Measurements from ENCODE around the gene DOK6. TPM values are rescaled to one million over a fixed set of nuclear protein-coding genes. Genes with fewer than 3 reads are reported as not detected.
"Not testable (repeated sequence)": the region's sequence is repeated elsewhere in the genome, so short reads cannot be mapped to it uniquely, and the experiment has no call there.

The DOK6 gene
- total RNA-seq, 1 experiment from 2014 or later = not detected

DNA sequence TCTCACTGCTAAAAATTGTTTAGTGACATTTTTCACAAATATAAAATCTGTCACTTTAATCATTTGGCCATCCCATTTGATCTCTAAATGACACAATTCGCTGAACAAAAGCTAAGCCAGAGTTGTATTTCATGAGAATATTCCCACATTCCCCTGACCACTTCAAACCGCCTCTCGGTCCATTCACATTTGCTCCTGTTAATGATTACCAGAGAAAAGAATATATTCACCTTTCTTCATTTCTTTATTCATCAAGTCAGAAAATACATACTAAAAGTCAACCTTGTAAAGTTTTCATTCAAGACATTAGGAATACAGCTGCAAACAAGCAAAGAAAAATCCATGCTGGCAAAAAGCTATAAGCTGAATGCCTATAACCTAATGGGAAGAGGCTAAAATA lies 225.5 kb downstream of the DOK6 start:
- DNase-seq (ENCODE audit: low read depth) = no peak

DNA sequence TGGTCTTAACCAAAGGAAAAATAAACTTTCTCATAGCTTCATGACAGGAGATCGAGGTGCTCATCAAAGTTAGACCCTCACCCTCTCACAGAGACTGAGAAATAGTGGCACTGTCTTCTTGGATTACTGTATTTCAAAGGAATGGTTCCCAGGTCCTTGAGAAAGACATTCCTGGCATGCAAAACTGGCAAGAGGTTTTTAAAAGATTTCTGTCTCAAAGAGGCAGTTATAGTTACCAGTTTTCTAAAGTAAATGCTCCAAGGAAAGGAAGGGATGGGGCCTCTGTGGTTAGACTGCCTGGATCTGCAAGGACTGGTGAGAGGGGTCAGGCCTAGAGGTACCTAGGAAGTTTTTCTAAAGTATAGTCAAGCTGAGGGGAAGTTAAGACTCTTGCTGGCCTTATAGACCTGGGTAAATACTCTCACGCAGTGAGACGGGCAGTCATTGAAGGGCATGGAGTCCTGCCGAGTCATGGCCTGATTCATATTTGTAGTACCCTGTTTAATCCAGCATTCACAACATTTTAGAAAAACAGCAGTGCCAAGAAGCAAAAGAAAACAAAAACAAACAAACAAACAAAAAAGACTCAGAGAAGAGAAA lies 226.1 kb downstream of the DOK6 start:
- DNase-seq (ENCODE audit: low read depth) = no peak

DNA sequence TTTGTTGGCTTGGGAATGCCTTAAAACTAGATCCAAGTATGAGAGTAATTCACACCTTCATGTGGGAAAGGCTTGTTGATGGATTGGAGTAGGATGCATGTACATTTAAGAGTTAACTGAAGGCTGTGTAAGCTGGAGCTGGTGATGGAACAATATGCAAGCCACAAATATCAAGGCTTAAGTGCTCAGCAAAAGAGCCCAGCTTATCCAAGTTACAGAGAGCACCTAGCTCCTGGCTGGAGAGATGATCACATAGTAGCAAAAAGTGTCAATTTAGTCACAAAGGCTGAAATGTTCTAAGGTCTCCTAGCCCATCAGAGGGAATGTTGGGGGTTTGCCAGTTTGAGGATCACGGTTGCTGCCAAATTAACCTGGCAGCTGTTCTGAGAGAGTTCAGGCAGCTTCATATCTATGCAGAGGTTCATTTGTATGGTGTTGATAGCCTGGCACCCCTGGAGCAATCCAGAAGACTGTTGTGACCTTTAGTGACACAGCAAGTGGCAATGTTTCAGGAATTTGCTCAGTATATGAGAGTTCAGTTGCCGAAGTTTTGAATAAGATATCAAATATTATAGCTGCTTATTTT lies 228.2 kb downstream of the DOK6 start:
- no peak for DNase-seq (ENCODE audit: low read depth)

DNA sequence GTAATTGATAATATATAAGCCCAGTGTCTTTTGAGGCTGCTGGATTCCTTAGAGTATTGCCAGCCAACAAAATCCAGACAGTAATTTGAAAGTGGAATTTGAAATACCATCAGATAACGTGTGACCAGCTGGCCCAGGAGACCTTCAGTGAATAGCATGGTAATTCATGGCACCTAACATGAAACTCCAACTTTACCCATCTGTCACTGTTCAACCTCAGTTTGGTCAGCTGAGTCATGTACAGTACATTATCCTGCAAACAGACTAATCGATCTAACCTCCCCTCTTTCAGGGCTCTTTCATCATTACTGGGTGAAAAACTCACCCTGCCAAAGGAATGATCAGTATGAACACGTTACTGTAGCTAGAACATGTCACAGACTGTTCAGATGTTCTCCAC lies 230.6 kb downstream of the DOK6 start:
- DNase-seq (ENCODE audit: low read depth) = no peak

DNA sequence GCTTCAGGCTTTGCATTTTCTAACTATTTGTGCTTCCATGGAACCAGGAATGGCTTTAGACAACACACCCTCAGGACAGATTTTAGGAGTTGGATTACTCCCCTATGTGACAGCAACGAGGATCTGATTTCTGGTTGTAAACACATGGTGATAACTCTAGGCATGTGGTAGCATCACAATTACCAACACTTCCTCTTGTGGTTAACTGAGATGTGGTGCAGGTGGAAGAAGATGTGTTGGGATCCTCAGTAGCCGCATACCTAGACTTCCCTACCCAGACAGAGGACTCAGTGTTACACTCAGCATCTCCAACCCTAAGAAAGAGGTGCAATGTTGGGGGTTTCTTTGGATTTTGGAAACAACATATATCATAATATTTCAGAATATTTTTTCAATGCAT lies 234.8 kb downstream of the DOK6 start:
- no peak for DNase-seq (ENCODE audit: low read depth)

DNA sequence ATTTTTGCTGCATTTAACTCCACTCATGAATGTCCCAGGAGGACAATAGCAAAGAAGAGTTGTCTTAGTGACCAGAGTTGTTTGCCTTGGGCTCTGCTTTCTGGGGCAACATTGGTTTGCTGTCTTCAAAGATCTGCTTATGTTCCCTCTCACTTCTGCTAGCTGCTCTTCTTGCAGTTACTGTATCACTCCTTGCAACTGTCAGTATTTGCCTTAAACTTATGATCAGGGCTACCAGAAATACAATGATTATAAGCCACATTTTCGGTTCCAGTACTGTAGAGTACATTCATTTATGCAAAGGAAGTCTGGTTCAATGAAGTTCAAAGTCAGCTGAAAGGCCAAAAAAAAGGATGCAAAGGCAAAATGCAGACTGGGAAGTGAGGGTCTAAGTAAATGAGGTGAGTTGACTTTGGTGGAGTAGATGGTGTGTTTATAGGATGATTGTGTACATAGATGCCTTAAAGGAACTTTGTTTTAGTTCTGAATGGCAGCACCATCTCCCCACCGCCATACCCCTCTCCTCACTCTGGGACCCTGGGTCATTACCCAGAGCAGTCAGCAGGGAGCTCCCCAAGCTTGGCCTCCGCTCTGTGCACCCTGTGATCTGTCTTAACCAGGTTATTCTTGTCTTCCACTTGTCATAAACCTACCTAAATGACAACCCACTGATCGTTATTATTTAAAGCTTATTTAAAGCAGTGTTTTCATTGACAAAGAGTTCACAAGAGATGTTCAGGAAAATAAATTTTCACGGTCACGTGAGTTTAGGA lies 236.0 kb downstream of the DOK6 start:
- no peak for DNase-seq (ENCODE audit: low read depth)

DNA sequence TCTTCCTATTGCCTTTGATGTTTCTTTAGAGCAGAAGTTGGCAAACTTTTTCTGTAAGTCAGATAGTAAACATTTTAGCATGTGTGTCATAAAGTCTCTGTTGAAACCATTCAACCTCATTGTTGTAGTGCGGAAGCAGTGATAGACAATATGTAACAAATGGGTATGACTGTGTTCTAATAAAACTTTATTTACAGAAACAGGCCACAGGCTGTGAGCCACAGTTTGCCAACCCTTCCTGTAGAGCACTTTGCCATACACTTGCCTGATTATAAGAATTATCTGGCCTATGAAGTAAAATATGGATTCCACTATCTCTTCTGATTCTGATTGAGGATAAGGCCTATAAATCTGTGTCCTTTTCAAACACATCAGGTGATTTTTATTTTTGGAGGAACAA lies 237.4 kb downstream of the DOK6 start:
- no peak for DNase-seq (ENCODE audit: low read depth)

DNA sequence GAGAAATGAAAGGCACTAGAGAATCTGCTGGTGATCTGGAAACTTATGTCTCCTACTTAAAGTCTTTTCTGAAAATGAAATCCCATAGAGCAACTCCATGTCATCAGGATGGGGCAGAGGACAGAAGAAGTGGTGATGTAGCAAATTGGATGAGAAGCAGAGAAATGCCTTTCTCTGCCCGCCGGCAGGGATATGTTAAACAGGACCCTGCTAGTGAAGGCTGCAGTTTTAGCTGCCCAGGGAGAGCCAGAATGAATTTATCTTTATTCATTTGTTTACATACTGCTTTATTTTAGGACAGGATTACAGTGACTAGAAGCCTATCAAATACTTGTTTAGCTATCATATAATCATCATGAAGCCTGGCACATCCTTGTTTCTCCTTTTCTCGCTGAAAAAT lies 247.0 kb downstream of the DOK6 start:
- DNase-seq (ENCODE audit: low read depth) = no peak

DNA sequence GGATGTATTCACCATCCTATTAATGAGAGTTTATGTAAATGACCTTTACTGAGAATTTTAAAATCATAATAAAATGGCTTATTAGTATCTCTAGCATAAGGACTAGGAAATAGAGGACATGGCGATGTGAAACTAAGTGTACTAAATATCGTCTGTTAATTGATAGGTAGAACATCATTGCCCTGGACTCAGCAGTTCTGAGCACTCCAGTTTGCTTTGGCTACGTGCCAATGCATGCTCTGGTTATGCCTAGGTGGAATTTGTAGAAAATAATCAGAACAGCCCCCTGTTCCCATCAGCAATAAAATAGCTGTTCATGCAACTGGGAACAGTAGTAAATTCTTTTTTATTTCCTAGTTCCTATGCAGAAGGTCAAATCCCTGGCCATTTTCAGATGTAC lies 247.8 kb downstream of the DOK6 start:
- no peak for DNase-seq (ENCODE audit: low read depth)

DNA sequence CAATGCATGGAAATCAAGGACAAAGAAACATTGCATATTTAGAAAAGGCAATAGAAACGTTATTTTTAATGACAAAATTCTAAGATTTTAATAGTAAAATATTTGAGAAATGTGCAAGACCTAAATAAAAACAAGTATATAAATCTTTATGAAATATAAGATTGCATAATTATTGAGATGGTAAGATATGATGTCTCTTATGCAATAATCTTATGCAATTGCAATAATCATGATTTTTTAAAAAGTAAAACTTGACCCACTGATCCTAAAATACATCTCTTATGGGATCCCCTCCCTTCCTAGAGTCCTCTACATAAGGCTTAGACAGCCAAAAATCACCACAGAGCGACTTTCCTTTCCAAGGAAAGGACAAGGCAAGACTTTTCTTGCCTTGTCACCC lies 249.0 kb downstream of the DOK6 start:
- no peak for DNase-seq (ENCODE audit: low read depth)

DNA sequence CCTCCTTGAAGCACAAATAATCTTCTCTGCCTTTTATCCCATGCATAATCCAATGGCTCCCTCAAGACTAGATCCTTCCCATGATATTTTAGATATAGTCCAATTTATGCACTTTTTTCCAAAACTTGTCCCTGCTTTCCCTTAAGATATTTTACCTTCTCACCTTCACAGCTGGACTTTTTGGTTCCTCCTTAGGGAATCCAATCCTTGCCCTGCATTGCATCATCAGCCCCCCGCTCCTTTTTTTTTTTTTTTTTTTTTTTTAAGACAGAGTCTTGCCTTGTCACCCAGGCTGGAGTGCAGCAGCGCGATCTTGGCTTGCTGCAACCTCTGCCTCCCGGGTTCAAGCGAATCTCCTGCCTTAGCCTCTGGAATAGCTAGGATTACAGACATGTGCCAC lies 250.6 kb downstream of the DOK6 start:
- DNase-seq (ENCODE audit: low read depth) = no peak

DNA sequence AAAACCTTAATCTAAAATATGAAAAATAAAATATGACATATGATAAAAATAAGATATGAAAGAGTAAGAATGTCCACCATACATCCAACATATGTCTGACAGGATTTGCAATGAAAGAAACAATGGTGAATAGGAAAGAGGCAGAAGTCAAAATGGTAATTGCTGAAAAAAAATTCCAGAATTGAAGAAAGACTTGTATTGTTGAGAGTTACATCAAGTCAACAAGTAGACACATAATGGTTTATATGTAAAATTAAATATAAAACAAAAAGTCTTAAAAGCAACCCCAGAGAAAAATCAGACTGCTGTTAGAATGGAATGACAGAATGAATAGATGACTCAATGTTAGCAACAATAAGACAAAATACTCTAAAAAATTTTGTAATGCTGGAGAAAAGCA lies 255.1 kb downstream of the DOK6 start:
- no peak for DNase-seq (ENCODE audit: low read depth)

DNA sequence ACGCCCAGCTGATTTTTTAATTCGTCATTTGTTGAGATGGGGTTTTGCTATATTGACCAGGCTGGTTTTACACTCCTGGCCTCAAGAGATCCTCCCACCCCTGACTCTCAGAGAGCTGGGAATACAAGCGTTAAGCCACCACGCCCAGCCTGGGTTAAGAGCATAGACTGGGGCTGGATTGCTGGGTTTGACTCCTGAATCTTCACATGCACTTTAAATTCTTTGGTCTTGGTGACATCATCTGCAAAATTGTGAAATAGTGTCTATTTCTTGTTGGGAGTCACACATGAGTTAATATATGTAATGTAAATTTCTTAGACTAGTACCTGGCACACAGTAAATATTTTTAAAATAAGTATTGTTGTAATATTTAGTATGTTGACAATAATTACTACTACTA lies 257.4 kb downstream of the DOK6 start:
- no peak for DNase-seq (ENCODE audit: low read depth)

DNA sequence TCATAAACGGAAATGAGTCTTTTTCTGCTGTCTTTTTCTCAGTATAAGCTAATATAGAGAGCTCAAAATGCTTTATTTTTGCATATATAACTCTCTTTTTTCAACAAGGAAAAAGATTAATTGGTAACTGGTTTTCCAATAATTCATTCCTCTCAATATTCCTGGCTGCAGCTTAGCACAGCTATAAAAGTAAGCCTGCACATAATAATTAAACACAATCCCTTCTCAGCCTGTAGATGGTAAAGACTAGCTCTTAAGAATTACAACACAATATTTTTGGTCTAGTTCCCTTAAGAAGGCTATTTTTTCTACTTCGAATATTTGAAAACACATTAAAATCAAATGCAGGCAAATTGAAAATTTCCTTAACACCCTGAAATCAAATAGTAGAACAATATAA lies 258.0 kb downstream of the DOK6 start:
- no peak for DNase-seq (ENCODE audit: low read depth)

DNA sequence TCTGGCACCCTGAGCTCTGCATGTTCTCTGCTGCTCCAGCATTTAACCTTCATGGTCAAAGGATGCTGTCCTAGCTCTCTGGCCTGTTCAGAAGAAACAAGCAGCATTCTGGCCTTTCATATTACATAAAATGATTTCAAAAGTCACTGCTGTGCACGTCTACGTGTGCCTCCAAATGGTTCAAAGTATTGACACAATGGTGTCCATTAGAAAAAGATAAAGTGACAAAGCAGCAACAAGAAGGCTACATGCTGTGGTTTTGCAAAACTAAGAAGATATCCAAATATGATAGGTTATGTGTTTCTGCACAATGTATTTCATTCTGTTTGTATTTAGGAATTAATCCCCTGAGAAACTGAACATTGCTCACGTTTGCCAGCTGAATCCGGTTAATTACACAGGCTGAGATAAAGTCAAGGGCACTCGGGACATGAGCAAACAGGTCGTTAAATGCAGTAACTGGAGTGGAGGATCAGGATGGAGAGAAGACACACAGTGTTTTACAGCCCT lies 258.5 kb downstream of the DOK6 start:
- no peak for DNase-seq (ENCODE audit: low read depth)

DNA sequence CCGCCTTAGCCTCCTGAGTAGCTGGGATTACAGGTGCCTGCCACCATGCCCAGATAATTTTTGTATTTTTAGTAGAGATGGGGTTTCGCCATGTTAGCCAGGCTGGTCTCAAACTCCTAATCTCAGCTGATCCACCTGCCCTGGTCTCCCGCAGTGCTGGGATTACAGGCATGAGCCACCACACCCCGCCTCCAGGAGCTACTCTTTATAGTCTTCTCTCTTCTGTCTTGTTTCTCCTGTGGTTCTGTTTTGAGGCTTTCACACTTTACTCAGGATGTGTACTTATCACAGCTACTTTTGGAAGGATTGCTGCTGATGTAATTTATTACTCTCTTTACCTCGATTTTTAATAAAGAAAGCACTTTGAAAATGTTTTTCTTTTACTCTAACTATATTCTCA lies 261.4 kb downstream of the DOK6 start:
- DNase-seq (ENCODE audit: low read depth) = not testable (repeated sequence)

DNA sequence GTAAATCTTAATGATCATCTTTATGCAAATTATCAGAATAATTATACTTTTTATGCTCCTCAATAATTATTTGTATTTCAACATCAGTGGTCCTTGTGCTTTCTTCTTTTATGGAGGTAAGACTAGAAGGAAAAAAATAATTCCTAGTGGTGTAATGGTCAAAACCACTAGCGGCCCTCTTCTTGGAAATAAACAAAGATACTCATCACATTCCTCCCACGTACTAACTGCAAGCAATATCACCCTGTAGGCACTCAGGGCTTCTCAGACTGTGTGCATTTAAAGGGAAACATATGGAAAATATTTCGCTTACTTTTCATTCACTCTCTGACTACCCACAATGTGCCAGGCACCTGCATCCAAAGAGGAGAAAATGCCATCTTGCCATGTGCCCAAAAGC lies 263.7 kb downstream of the DOK6 start:
- DNase-seq (ENCODE audit: low read depth) = no peak

DNA sequence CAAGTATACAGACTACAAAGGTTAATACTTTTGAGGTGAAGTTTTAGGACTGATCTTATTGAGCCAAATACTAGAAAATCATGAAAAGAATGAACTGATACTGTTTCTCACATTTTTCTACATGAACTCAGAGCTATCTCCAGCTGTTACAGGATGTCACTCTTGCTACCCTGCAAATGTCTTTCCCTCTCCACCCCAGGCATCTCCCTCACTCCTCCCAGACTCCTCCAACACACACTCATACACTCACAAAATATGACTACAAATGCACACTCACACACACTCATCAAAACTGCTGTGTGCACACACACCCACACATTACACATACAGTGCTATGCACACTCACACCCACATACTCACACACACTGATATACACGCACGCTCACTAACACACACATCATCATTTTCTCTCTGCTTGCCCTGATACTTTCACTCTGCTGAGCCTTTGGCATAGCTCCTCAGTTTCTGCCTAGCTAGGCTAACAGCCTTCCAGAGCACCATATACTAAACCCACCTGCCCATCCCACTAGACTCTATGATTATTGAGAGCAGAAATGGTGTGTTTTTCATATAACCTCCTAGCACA lies 273.7 kb downstream of the DOK6 start:
- DNase-seq (ENCODE audit: low read depth) = peak; percentile 6

DNA sequence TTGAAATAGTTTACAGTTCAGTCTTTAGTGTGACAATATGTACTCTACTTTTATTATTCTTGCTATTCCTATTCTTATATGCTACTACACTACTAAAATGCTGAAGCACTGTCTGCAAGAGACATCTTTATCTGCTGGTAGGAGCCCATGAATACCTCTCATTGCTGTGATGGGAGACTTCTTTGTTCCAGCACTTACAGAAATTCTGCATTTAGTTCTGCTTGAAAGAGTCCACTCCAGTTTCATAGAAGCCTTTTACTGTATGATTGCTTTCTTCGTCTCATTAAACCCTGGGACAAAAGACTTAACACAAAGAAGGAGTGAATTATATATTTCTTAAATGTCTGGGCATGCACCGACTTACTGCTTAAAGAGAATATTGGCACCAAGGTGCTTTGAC lies 274.3 kb downstream of the DOK6 start:
- DNase-seq (ENCODE audit: low read depth) = no peak

DNA sequence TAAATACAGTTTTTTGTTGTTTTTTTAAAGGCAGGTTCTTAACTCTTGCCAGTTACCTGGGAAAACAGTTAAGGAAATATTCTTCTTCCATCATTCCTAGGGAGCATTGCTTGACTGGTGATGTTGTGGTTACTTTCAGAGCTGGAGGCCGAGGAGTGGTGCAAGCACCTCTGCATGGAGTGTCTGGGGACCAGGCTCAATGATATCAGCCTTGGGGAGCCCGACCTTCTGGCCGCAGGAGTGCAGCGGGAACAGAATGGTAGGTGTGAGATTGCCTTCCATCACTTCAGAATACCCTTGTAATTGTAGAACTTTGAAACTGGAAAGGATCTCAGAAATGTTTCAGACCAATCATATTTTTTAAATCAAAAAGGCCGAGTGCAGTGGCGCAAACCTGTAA lies 276.9 kb downstream of the DOK6 start:
- DNase-seq (ENCODE audit: low read depth) = no peak

DNA sequence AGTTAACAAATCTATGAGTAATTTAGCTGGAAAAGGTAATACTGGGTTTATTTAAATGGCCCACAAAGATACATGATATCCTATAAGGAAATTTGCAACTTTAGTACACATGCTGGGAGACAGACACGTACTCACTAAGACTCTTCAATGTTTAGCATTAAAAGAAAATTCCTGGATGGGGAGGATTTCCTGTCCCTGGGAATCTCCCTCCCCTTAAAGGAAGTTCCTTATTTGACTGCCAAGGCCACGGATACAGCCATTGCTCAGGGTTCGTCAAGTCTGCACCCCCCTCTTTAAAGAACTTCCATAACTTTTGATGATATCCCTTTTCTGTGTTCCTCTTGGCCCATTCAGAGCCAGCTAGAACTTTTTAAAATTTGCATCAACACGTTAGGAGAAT lies 279.4 kb downstream of the DOK6 start:
- DNase-seq (ENCODE audit: low read depth) = no peak

DNA sequence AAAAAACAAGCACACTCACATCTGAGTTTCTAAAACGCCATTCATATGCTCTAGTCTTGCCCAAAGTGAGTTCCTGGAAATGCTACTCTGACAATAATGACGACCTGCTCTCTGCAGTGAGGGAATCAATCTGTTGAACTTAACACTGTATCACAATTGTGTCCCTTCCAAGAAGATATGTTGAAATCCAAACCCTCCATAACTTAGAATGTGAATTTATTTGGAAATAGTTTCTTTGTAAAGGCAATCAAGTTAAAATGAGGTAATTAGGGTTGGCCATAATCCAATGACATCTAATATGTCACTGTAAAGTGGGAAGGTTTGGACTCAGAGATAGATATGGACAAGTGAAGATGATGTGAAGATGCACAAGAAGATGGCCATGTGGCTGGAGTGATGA lies 282.5 kb downstream of the DOK6 start:
- no peak for DNase-seq (ENCODE audit: low read depth)

DNA sequence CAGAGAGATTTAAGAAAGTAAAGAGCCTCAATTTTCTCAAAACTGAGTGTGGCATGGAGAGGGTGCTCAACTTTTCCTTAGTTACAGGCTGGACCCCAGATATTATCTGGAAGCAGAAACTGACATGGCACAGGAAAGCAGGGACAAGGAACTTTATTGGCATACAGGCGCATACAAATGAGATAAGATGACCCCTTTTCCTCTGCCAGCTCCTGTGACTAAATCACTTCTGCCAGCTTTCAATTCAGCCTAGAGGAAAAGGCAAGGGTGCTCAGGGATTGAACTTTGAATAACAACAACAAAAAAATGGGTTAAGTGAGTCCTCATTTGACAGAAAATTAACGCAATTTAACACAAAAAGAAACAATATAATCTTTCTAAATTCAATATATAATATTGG lies 284.1 kb downstream of the DOK6 start:
- DNase-seq (ENCODE audit: low read depth) = no peak
